Fibroblast of villous mesenchyme (primary cell): Measurements from ENCODE around the gene PCDHGB6. TPM values are rescaled to one million over a fixed set of nuclear protein-coding genes. Genes with fewer than 3 reads are reported as not detected.

ENCODE experiments used
- DNase-seq: peaks from one replicate; pipeline ENCODE4 v3.0.0-alpha.2; 2010; ENCODE audit warnings: low read depth
- H3K4me3 ChIP-seq: 2 replicates; pipeline ENCODE4 v1.5.1; 2011; ENCODE audit warnings: low read depth, mild to moderate bottlenecking, low read length
- total RNA-seq: library from RNA; depleted of rRNA; stranded (reverse); fragments of >200 nt; gene quantifications from 2 replicates; pipeline ENCODE4 v1.2.3, GENCODE V29; 2012
- TF ChIP-seq, protein P1 (sequence below): IDR thresholded peaks from 2 replicates; pipeline ENCODE4 v1.5.1; 2012; ENCODE audit warnings: low read depth, mild to moderate bottlenecking, low read length; ENCODE audit not compliant: insufficient read depth

The PCDHGB6 gene
- total RNA-seq, 1 donor, result 4.3 TPM

GRCh38 chr5:141383345-141383744, 24.5 kb upstream of the PCDHGB6 start:
- H3K4me3 ChIP-seq, result peak overlapping the region; percentile 69
- no peak for DNase-seq
- TF ChIP-seq, protein P1, sequence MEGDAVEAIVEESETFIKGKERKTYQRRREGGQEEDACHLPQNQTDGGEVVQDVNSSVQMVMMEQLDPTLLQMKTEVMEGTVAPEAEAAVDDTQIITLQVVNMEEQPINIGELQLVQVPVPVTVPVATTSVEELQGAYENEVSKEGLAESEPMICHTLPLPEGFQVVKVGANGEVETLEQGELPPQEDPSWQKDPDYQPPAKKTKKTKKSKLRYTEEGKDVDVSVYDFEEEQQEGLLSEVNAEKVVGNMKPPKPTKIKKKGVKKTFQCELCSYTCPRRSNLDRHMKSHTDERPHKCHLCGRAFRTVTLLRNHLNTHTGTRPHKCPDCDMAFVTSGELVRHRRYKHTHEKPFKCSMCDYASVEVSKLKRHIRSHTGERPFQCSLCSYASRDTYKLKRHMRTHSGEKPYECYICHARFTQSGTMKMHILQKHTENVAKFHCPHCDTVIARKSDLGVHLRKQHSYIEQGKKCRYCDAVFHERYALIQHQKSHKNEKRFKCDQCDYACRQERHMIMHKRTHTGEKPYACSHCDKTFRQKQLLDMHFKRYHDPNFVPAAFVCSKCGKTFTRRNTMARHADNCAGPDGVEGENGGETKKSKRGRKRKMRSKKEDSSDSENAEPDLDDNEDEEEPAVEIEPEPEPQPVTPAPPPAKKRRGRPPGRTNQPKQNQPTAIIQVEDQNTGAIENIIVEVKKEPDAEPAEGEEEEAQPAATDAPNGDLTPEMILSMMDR, result no peak

- no peak for DNase-seq
- TF ChIP-seq, protein P1, result no peak
These were observed 23.2 kb upstream of the PCDHGB6 start for GRCh38 chr5:141384471-141385267.

GRCh38 chr5:141387557-141388311, 20.1 kb upstream of the PCDHGB6 start, which contains the start of gene PCDHGB4:
PCDHGB4 (plus strand) TSS chr5:141387698; CDS start chr5:141387885, 187 bp downstream.
- peak within 1 kb of the TSS; percentile 58 for H3K4me3 ChIP-seq
- peak; percentile 56 for DNase-seq
- TF ChIP-seq, protein P1, result peak; percentile 66

More at GRCh38 chr5:141384471-141385267, 23.2 kb upstream of the PCDHGB6 start:
- no peak overlapping the region for H3K4me3 ChIP-seq

DNA sequence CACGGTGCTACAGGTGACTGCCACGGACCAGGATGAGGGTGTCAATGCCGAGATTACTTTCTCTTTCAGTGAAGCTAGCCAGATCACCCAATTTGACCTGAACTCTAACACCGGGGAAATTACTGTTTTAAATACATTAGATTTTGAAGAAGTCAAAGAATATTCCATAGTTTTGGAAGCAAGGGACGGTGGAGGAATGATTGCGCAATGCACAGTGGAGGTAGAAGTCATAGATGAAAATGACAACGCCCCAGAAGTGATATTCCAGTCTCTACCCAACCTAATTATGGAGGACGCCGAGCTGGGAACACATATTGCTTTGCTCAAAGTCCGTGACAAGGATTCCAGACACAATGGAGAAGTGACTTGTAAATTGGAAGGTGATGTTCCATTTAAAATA, 19.2 kb upstream of the PCDHGB6 start:
- TF ChIP-seq, protein P1, result no peak
- DNase-seq, result no peak
- H3K4me3 ChIP-seq, result no peak overlapping the region

DNA sequence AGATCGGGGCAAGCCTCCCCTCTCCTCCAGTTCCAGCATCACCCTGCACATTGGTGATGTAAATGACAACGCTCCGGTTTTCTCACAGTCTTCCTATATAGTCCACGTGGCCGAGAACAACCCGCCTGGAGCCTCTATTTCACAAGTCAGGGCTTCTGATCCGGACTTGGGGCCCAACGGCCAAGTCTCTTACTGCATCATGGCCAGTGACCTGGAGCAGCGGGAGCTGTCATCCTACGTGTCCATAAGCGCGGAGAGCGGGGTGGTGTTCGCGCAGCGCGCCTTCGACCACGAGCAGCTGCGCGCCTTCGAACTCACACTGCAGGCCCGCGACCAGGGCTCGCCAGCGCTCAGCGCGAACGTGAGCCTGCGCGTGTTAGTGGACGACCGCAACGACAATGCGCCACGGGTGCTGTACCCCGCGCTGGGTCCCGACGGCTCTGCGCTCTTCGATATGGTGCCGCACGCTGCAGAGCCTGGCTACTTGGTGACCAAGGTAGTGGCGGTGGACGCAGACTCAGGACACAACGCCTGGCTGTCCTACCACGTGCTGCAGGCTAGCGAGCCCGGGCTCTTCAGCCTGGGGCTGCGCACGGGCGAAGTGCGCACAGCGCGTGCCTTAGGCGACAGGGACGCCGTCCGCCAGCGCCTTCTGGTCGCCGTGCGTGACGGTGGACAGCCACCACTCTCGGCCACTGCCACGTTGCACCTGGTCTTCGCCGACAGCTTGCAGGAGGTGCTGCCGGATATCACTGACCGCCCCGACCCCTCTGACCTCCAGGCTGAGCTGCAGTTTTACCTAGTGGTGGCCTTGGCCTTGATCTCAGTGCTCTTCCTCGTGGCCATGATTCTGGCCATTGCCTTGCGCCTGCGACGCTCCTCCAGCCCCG, 18.4 kb upstream of the PCDHGB6 start:
- no peak for DNase-seq
- TF ChIP-seq, protein P1, result no peak
- no peak overlapping the region for H3K4me3 ChIP-seq
